HT1080 (cell line): ENCODE data around the gene ORM2. TPM values are rescaled to one million over a fixed set of nuclear protein-coding genes. Genes with fewer than 3 reads are reported as not detected.
"Not testable (repeated sequence)": the region's sequence is repeated elsewhere in the genome, so short reads cannot be mapped to it uniquely, and the experiment has no call there.

Experiments used
- DNase-seq: peaks from one replicate; pipeline ENCODE4 v3.0.0-alpha.2; 2015; ENCODE audit warnings: low read depth
- total RNA-seq: library from RNA; depleted of rRNA; stranded (reverse); fragments of >200 nt; shearing (Covaris generic); gene quantifications from 2 replicates; pipeline ENCODE4 v1.2.3, GENCODE V29; 2014

Gene ORM2
- total RNA-seq, 1 experiment from 2014 or later, result not detected

DNA sequence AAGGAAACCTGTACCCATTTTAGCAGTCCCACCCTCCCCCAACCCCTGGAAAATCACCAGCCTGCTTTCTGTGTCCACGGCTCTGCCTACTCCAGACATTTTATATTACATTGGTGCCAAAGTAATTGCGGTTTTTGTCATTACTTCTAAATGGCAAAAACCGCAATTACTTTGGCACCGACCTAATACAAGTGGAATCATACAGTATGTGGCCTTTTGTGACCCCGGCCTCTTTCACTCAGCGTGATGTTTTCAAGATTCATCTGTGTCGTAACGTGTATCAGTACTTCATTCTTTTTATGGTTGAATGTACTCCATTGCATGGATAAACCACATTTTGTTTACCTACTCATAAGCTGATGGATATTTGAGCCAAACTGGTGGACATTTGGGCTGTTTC lies 16.5 kb upstream of the ORM2 start:
- no peak for DNase-seq

- no peak for DNase-seq
Observed at GRCh38 chr9:114314256-114314867, 15.3 kb upstream of the ORM2 start.

GRCh38 chr9:114314881-114315722 lies 14.6 kb upstream of the ORM2 start:
- no peak for DNase-seq

GRCh38 chr9:114315723-114316363 lies 13.8 kb upstream of the ORM2 start:
- DNase-seq, result no peak

DNA sequence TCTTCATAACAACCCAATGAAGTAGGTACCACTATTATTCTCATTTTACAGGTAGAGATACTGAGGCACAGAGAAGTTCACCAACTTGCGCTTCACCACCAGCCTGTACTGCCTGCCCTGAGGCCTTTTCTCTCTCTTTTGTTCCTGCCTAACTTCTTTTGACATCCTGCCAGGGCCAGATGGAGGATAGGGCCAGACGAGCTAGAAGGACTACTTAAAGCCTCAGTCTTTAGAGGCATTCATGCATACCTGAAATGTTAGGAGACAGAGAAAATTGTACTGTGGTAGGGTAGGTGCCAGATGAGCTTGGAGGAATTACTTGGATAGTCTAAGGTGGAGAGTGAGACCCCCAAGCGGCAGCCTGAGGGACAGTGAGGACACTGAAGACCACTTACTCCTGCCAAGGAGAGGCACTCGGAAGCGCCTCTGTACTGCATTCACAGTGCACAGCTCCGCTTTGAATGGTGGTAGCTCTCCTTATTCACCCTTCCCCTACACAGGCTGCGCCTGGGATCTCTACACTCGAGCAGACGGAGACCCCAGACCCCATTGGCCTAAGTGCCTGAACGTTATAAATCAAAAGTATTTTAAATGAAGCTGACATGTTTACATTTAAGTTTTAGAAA lies 13.0 kb upstream of the ORM2 start:
- no peak for DNase-seq

GRCh38 chr9:114317665-114318357 lies 11.9 kb upstream of the ORM2 start:
- no peak for DNase-seq

GRCh38 chr9:114318416-114318815 lies 11.3 kb upstream of the ORM2 start:
- no peak for DNase-seq

- no peak for DNase-seq
Observed at GRCh38 chr9:114319147-114319546, 10.5 kb upstream of the ORM2 start.

DNA sequence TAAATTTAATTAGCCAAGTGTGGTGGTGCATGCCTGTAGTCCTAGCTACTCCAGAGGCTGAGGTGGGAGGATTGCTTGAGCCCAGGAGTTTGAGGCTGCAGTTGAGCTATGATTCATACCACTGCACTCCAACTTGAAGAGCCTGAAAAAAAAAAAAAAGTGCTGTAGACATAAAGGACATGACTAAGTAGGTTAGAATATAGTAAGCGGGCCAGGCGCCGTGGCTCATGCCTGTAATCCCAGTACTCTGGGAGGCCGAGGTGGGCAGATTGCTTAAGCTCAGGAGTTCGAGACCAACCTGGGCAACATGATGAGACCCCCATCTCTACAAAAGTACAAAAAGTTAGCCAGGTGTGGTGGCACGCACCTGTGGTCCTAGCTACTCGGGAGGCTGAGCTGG lies 9.0 kb upstream of the ORM2 start:
- DNase-seq, result peak; percentile 95

- peak; percentile 56 for DNase-seq
Observed at GRCh38 chr9:114321759-114322158, 7.9 kb upstream of the ORM2 start.

DNA sequence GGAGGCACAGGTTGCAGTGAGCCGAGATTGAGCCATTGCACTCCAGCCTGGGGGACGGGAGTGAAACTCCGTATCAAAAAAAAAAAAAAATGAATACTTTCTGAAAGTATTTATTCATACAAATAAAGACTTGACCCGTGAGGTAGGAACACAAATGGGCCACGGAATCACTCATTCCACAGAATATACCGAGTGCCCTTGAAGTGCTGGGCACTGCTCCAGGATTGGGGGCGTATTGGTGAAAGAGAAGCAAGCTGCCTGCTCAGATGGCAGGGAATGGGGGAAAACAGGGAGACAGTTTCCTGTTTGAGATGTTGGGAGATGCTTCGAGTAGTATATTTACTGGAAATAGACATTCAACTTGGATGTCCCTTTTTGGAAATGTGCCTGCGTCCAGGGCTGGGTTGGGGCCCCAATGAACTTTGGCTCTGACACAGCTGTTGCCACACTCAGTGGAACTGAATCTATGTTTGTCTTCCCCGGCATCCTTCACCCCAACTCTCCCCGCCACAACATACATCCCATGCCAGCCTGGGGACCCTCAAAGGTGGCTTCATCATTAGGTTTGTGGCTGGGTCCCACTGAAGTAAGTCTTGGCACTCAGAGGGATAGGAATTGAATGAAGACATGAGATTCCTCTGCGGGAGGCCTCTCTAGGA lies 7.4 kb upstream of the ORM2 start:
- not testable (repeated sequence) for DNase-seq

GRCh38 chr9:114322831-114323531 lies 6.7 kb upstream of the ORM2 start, which contains the start of gene ORM1:
Gene ORM1, plus strand, starts transcription at chr9:114323098. Its CDS starts 36 bp downstream, at chr9:114323134.
- DNase-seq, result not testable (repeated sequence)

DNA sequence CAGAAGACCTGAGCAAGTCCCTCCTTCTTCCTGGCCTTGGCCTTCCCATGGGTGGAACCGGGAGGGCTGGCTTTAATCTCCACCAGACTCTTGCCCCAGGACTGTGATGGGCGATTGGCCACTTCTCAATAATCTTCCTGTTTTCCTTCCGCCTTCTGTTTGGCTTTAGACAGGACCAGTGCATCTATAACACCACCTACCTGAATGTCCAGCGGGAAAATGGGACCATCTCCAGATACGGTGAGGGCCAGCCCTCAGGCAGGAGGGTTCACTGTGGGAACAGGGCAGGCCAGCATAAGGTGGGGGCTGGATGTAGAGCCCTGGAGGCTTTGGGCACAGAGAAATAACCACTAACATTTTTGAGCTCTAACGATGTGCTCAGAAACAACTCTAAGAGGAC lies 5.8 kb upstream of the ORM2 start:
- DNase-seq, result not testable (repeated sequence)

GRCh38 chr9:114324492-114324891 lies 5.2 kb upstream of the ORM2 start:
- no peak for DNase-seq

- DNase-seq, result not testable (repeated sequence)
Observed at GRCh38 chr9:114324965-114325364, 4.7 kb upstream of the ORM2 start.

DNA sequence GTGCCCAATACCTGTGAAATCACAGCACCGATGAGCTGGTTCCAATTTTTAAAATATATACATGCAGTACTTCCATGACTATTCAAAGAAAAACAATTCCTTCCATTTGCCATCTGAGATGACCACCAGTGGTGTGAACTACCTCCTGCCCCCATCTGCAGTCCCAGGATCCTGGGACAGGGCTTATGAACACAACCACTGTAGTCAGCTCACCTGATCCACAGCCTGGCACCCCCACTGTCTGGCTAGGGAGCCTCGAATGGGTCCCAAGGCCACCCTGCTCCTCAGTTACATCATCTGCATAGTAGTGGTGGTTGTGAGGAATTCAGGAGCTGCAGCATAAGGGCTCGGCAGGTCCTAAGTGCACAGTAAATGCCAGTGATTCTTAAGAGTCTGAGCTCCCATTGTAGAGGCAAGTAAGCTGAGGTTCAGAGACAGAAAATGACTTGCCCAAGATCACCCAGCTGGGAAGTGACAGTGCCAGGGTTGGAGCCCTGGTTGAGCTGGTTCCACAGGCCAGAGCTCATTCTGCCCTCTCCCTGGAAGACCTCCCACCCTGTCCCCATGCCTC lies 3.9 kb upstream of the ORM2 start:
- not testable (repeated sequence) for DNase-seq

DNA sequence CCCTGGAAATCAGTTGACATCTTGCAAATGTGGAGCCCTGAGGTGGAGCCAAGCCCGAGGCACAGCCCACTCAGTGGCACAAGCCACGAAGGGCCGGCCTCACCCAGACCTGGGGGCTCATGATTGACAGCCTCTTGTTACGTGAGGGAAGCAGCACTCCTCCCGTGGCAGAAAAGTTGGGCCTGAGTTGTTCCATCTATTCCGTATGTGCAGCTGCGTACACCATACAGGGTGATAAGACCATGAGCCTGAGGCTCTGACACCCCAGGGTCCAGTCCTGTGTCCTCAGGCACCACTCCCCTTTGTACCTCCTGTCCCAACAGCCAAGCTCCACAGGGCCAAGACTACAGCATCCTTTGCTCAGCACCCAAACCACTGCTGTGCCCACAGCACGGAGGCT lies 1.9 kb upstream of the ORM2 start:
- DNase-seq, result no peak

- DNase-seq, result not testable (repeated sequence)
Observed at GRCh38 chr9:114328357-114328820, 1.3 kb upstream of the ORM2 start.

DNA sequence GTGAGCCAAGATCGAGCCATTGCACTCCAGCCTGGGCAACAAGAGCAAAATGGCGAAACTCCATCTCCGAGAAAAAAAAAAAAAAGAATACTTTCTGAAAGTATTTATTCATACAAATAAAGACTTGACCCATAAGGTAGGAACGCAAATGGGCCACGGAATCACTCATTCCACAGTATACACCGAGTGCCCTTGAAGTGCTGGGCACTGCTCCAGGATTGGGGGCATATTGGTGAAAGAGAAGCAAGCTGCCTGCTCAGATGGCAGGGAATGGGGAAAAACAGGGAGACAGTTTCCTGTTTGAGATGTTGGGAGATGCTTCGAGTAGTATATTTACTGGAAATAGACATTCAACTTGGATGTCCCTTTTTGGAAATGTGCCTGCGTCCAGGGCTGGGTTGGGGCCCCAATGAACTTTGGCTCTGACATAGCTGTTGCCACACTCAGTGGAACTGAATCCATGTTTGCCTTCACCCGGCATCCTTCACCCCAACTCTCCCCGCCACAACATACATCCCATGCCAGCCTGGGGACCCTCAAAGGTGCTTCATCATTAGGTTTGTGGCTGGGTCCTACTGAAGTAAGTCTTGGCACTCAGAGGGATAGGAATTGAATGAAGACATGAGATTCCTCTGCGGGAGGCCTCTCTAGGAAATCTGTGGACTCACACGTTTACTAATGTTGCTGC lies 588 bp upstream of the ORM2 start:
- DNase-seq, result not testable (repeated sequence)
